Hematopoietic multipotent progenitor cell treated with erythropoietin and hydrocortisone succinate and interleukin-3 and kit ligand, for 8 days (in vitro differentiated cells): ENCODE results near the gene REM1.
"Not testable (repeated sequence)": the region's sequence is repeated elsewhere in the genome, so short reads cannot be mapped to it uniquely, and the experiment has no call there.

Experiments
- DNase-seq: peaks from one replicate; pipeline ENCODE4 v3.0.0-alpha.2; 2015

REM1 gene

GRCh38 chr20:31474758-31475427 lies at the start of gene REM1, which contains the start of gene DEFB124:
Gene REM1, plus strand, starts transcription at chr20:31475288. Its CDS starts 1,158 bp downstream, at chr20:31476446.
Gene DEFB124, minus strand, starts transcription at chr20:31475127. Its CDS starts 2,114 bp downstream, at chr20:31473013.
- no peak for DNase-seq

GRCh38 chr20:31425797-31426196 lies 49.3 kb upstream of the REM1 start:
- no peak for DNase-seq

GRCh38 chr20:31426891-31427551 lies 48.1 kb upstream of the REM1 start:
- not testable (repeated sequence) for DNase-seq

GRCh38 chr20:31427576-31427975 lies 47.5 kb upstream of the REM1 start:
- DNase-seq, result not testable (repeated sequence)

GRCh38 chr20:31430568-31431115 lies 44.4 kb upstream of the REM1 start:
- DNase-seq, result no peak

GRCh38 chr20:31440012-31440659 lies 35.0 kb upstream of the REM1 start, which contains the start of gene DEFB123:
Gene DEFB123, plus strand, starts transcription at chr20:31440632. Its CDS starts 67 bp downstream, at chr20:31440699.
- DNase-seq, result no peak

- no peak for DNase-seq
Observed at GRCh38 chr20:31446084-31446819, 28.8 kb upstream of the REM1 start.

- no peak for DNase-seq
Observed at GRCh38 chr20:31449511-31450414, 25.3 kb upstream of the REM1 start.

GRCh38 chr20:31452575-31452974 lies 22.5 kb upstream of the REM1 start:
- no peak for DNase-seq

GRCh38 chr20:31454361-31454760 lies 20.7 kb upstream of the REM1 start:
- no peak for DNase-seq

GRCh38 chr20:31470946-31471345 lies 4.1 kb upstream of the REM1 start:
- not testable (repeated sequence) for DNase-seq

GRCh38 chr20:31472395-31473330 lies 2.4 kb upstream of the REM1 start:
- peak; percentile 20 for DNase-seq

- DNase-seq, result no peak
Observed at GRCh38 chr20:31473331-31474096, 1.6 kb upstream of the REM1 start.

GRCh38 chr20:31474097-31474436 lies 1.0 kb upstream of the REM1 start:
- DNase-seq, result no peak

GRCh38 chr20:31475472-31476293 lies 595 bp downstream of the REM1 start:
- DNase-seq, result no peak

GRCh38 chr20:31476294-31476585 lies 1.2 kb downstream of the REM1 start:
- no peak for DNase-seq

- no peak for DNase-seq
Observed at GRCh38 chr20:31476643-31477215, 1.6 kb downstream of the REM1 start.

GRCh38 chr20:31484001-31484400 lies 8.9 kb downstream of the REM1 start:
- peak; percentile 49 for DNase-seq
